OCI-LY1 (cell line): ENCODE measurements around the gene ERP44.

Experiments used
- CTCF ChIP-seq: fragments of 200-600 bp; sonication (generic), shearing (Covaris generic); IDR thresholded peaks from 2 replicates; pipeline ENCODE4 v1.5.1; 2017; ENCODE audit warnings: mild to moderate bottlenecking, antibody characterized with exemption, low read length, moderate library complexity, mixed read lengths
- EZH2 ChIP-seq: fragments of 200-600 bp; sonication (generic), shearing (Covaris generic); IDR thresholded peaks from 2 replicates; pipeline ENCODE4 v1.8.0; 2017; ENCODE audit warnings: borderline replicate concordance, mixed run types, mild to moderate bottlenecking, antibody characterized with exemption, low read length, moderate library complexity, mixed read lengths

GRCh38 chr9:100019541-100019940 is 79.3 kb downstream of the ERP44 start:
- TF ChIP-seq EZH2 (no peak), CTCF (no peak)
